Measurements from ENCODE around the gene ACSF3. TPM values are rescaled to one million over a fixed set of nuclear protein-coding genes. Genes with fewer than 3 reads are reported as not detected.

ACSF3 gene
- total and polyA plus RNA-seq, 2 of the 4 experiments (the other 2 are of a cell fraction): 9.5 to 14.2 TPM

- TF ChIP-seq NFE2L2 (IDR thresholded peaks at IDR 0.05; ENCODE audit: low read depth, low read length): no peak
- TF ChIP-seq FOS (IDR thresholded peaks at IDR 0.05; ENCODE audit: low read depth, low read length): no peak
- TF ChIP-seq CEBPB (IDR thresholded peaks at IDR 0.05; ENCODE audit: low read depth, low read length): no peak
- no peak for TF ChIP-seq BHLHE40 (IDR thresholded peaks at IDR 0.05; ENCODE audit: low read depth, low read length)
- in situ Hi-C loops (cut with MboI; ENCODE audit: low sequenced_read_pairs) (no loop called here), intact Hi-C loops (cut with micrococcal nuclease) (no loop called here), dilution Hi-C loops (cut with HindIII; ENCODE audit: low sequenced_read_pairs, unreplicated experiment) (no loop called here)
- Histone ChIP-seq H2BK15ac (ENCODE audit: low read depth, low read length) (no peak overlapping the region), H2AK5ac (ENCODE audit: low read depth, low read length) (no peak overlapping the region), H3K9me1 (ENCODE audit: insufficient read depth, low read length) (no peaks in the 10 kb centered on the region), H3K18ac (ENCODE audit: low read depth, low read length) (no peak overlapping the region), H3K36me3 (ENCODE audit: control insufficient read depth, insufficient read depth, low read length) (peaks cover 35% of the 10 kb centered on the region), H3K56ac (ENCODE audit: extremely low read depth, insufficient read depth, low read length) (no peak overlapping the region), H4K20me1 (ENCODE audit: insufficient read depth, low read length) (no peaks in the 10 kb centered on the region), H4K91ac (ENCODE audit: insufficient read depth, low read depth, low read length) (no peak overlapping the region), H4K5ac (ENCODE audit: low read depth, low read length) (no peak overlapping the region), H3K9me3 (ENCODE audit: control insufficient read depth, insufficient read depth, low read length) (no peaks in the 10 kb centered on the region), H3K79me1 (ENCODE audit: low read depth in 1 of 2, low read length in 2 of 2) (0 out of 4 replicates have a peak, but pooled peaks cover 0 to 2% of the 10 kb centered on the region in 2 experiments), H3K14ac (replicated peaks; ENCODE audit: low read depth, low read length) (no peak overlapping the region), H3K4me3 (ENCODE audit: insufficient read depth, low read depth, low read length) (no peak overlapping the region), H3K27ac (ENCODE audit: insufficient read depth, low read length) (no peak overlapping the region), H3K4ac (ENCODE audit: low read depth, low read length) (no peak overlapping the region), H2BK5ac (ENCODE audit: low read depth, low read length, poor library complexity, severe bottlenecking) (no peak overlapping the region), H3K27me3 (ENCODE audit: control insufficient read depth, insufficient read depth, low read length) (no peaks in the 10 kb centered on the region), H2BK20ac (ENCODE audit: low read depth, low read length) (no peak overlapping the region), H4K8ac (ENCODE audit: low read depth in 2 of 2, low read length in 2 of 2) (no peak overlapping the region), H3K4me2 (ENCODE audit: low read depth, low read length) (no peak overlapping the region), H3K23ac (ENCODE audit: low read depth, low read length) (no peak overlapping the region), H3K4me1 (ENCODE audit: control insufficient read depth, insufficient read depth, low read length) (no peaks in the 10 kb centered on the region), H2BK120ac (ENCODE audit: low read depth, low read length) (no peak overlapping the region), H2AFZ (replicated peaks; ENCODE audit: low read length, poor library complexity) (no peak overlapping the region), H2AK9ac (replicated peaks; ENCODE audit: low read depth, low read length, poor library complexity) (no peak overlapping the region), H3K9ac (ENCODE audit: low read depth, low read length) (no peak overlapping the region)
- POLR2A ChIA-PET (ENCODE audit: unreplicated experiment): no interaction called here
- 99% methylated on average over 12 of the region's 21 CpGs; no CpG with 5 or more reads in 1 of the 2 experiments for WGBS, 2 experiments (ENCODE audit: extremely low coverage in 2 of 2, insufficient read length in 1 of 2)
- DNase-seq: no peak
- CTCF ChIA-PET: no interaction called here
- BruUV-seq (replicated peaks): no TSS peak
- ATAC-seq (ENCODE audit: low read depth): no peak
These were observed 52.8 kb downstream of the ACSF3 start for GRCh38 chr16:89146211-89147005.
